GDM1 (cell line): ENCODE measurements around the gene PRPF31.
"Not testable (repeated sequence)": the region's sequence is repeated elsewhere in the genome, so short reads cannot be mapped to it uniquely, and the experiment has no call there.

Experiments used
- DNase-seq: peaks from one replicate; lab custom pipeline; 2025; lab: John Stamatoyannopoulos, UW

PRPF31 gene

GRCh38 chr19:54162884-54163283 lies 47.3 kb downstream of the PRPF31 start:
- DNase-seq: no peak

- DNase-seq: no peak
Observed at GRCh38 chr19:54164369-54165068, 49.0 kb downstream of the PRPF31 start.

GRCh38 chr19:54165222-54165621 lies 49.7 kb downstream of the PRPF31 start:
- DNase-seq: no peak

DNA sequence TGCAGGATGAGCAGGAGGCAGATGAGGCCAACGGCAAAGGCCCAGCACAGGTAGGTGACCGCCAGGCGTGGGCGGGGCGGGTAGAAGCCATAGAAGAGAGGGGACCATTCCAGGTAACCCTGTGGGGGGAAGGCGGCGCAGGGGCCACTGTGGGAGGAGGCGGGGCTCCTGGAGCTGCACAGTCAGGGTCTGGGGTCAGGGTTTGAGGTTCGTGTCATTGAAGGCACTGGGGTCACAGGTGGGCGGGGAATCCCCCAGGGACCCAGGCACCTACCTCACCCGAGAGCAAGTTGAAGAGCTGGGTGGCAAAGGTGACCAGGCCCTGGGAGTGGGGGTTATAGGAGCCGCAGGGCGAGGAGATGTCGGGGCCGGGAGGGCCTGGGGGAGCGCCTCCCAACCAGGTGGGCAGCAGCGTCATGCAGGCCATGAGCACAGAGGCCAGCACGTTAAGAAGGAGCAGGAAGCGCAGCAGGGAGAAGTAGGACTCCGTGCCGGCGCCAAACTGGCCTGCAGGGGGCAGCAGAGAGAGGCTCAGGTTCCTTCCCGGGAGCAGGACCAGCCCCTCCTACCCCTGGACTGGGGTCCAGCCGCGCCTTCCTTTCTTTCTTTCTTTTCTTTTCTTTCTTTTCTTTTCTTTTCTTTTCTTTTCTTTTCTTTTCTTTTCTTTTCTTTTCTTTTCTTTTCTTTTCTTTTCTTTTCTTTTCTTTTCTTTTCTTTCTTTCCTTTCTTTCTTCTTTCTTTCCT lies 52.8 kb downstream of the PRPF31 start:
- DNase-seq: peak; percentile 78

- DNase-seq: no peak
Observed at GRCh38 chr19:54169149-54169740, 53.7 kb downstream of the PRPF31 start.

DNA sequence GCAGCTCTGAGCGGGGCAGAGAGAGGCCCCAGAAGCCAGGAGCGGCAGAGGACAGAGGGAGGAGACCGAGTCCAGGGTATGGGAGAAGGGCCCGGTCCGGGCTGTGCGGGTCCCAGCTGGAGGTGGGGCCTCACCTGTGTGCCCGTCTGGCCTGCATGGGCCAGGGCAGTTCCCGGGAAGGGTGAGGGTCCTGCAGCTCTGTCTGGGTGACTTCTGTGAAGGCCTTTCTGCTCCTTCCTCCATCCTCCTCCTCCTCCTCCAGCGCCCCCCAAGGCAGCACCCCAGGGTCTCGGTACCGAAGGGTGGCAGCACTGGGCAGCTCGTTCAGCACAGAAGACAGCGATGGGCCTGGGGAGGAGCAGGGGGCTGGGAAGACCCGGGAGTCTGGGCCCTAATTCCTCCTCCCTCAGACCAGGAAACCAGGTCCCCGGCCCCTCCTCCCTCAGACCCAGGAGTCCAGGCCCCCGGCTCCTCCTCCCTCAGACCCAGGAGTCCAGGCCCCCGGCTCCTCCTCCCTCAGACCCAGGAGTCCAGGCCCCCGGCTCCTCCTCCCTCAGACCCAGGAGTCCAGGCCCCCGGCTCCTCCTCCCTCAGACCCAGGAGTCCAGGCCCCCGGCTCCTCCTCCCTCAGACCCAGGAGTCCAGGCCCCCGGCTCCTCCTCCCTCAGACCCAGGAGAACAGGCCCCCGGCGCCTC lies 56.3 kb downstream of the PRPF31 start:
- not testable (repeated sequence) for DNase-seq

- DNase-seq: no peak
Observed at GRCh38 chr19:54172471-54173358, 57.2 kb downstream of the PRPF31 start, which contains the start of gene TMC4. TSS of gene TMC4 (minus strand) at chr19:54173160. CDS start at chr19:54173117, 43 bp downstream.

DNA sequence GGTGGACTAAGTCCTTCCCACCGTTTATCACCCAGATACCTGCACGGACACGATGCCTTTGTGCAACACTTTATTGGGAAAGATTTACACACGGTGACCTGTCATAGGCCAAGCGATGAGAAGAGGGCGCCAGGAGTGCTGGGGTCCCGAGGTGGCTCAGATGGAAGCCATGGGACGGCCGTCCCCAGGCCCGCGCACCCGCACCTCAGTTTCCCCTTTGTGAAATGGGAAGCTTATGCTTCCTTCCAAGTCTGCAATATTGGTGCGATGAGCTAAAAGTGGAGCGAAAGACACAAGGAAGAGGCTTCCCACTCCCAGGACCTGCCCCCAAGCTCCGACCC lies 57.8 kb downstream of the PRPF31 start:
- DNase-seq: no peak

DNA sequence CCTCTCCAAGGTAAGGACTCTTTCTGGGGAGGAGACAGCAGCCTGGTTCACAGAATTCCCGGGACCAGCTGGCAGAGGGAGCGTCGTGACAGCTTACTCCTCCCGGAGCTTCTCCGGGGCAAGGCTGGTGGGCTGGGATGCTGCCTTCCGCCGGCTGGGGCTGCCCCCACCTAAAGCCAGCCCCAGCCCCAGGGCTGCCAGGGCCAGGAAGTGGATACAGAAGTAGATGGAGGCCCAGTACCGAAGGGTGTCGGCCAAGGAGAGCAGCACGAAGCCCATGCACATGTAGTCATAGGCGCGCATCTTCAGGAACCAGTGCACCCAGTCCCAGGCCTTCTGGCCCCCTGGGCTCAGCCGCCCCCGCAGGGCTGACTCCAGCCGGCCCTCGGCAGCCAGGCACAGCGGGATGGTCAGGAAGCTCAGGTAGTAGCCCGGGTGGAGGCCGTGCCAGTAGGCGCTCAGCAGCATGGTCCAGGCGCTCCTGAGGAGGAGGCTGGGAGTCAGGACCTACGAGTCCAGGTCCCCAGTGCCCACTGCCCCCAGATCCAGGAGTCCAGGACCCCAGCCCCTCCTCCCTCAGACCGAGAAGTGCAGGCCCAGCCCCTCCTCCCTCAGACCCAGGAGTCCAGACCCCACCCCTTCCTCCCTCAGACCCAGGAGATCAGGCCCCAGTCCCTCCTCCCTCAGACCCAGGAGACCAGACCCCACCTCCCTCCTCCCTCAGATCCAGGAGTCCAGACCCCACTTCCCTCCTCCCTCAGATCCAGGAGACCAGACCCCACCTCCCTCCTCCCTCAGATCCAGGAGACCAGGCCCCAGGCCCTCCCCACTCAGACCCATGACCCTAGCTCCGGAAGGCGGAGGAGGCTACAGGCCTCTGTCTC lies 58.6 kb downstream of the PRPF31 start:
- no peak for DNase-seq

DNA sequence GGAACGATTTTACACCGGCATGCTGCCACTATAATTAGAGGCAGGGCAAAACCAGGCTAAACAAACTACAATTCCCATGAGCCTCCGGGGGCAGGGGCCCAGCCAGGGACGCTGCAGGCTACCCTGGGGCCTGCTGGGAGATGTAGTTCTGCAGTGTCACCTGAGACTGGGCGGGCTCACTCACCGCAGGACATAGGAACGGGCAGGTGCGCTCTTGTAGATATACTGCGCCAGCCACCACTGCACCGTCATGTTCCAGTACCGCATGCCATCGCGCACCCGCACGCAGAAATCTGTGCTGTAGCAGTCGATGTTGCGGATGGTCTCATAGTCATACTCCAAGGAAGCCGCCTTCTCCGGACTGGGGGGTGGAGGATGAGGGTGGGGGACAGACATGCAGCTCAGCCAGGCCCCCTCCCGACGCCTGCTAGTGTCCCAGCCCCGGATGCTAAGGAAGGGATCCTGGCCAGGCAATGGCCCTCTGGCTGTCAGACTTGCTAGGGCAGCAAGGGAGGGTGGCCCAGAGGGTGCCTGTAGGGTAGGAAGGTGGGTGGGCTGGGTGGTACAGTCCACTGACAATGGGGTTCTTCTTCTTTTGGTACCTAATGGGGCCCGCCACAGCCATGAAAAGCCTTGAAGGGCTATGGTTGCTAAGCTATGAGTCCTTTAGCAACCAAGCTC lies 63.2 kb downstream of the PRPF31 start:
- DNase-seq: no peak

DNA sequence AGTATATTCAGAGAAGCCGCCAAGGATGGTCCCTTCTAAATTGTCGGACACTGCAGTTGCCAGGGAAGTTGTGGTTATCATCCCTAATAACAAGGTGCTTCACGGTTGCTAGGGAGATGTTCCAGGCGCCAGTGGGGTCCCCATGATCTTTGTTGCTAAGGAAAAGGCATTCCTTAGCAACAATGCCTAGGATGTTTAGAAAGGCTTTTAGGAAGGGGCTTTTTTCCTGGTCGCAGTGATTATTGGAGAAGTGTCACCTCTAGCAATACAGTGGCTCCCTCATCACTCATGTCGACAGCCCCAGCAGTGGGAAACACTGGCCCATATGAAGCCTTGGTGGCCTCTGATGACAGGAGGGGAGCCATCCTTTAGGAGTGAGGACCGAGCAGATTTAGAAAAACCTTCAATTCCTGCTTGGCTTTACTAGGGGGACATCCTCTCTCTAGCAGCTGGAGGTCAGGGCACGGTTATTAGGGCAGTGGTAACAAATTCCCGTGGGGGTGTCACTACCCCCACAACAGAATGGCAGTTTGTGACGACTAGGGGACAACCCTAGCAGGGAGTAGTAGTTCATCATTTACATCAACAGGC lies 63.8 kb downstream of the PRPF31 start:
- DNase-seq: no peak

- DNase-seq: no peak
Observed at GRCh38 chr19:54179921-54180461, 64.4 kb downstream of the PRPF31 start.

GRCh38 chr19:54180691-54181091 lies 65.1 kb downstream of the PRPF31 start:
- DNase-seq: no peak
